Rectal smooth muscle tissue (tissue), 1 donor: ENCODE measurements around the gene GAK.
"Not testable (repeated sequence)": the region's sequence is repeated elsewhere in the genome, so short reads cannot be mapped to it uniquely, and the experiment has no call there.

ENCODE experiments used
- H3K27ac ChIP-seq: one replicate; pipeline ENCODE4 v1.7.0; 2013; ENCODE audit warnings: low read depth, low read length, inconsistent platforms
- H3K27me3 ChIP-seq: one replicate; pipeline ENCODE4 v1.7.0; 2013; ENCODE audit warnings: low read length; ENCODE audit not compliant: control insufficient read depth, insufficient read depth
- H3K36me3 ChIP-seq: one replicate; pipeline ENCODE4 v1.7.0; 2013; ENCODE audit warnings: low read length; ENCODE audit not compliant: control insufficient read depth, insufficient read depth
- H3K4me1 ChIP-seq: one replicate; pipeline ENCODE4 v1.7.0; 2013; ENCODE audit warnings: low read length; ENCODE audit not compliant: control insufficient read depth, insufficient read depth
- H3K4me3 ChIP-seq: one replicate; pipeline ENCODE4 v1.7.0; 2013; ENCODE audit warnings: low read length
- H3K9ac ChIP-seq: one replicate; pipeline ENCODE4 v1.7.0; 2013; ENCODE audit warnings: low read length

GAK gene

GRCh38 chr4:931960-932712 lies at the start of gene GAK, which contains the start of gene TMEM175:
GAK (minus strand) TSS chr4:932316; CDS start chr4:932187, 129 bp downstream.
TMEM175 (plus strand) TSS chr4:932460; CDS start chr4:947740, 15,280 bp downstream.
- peak within 1 kb of the TSS; percentile 99 for H3K4me3 ChIP-seq
- no peaks in the 10 kb centered on the region for H3K27me3 ChIP-seq
- H3K36me3 ChIP-seq, result no peaks in the 10 kb centered on the region
- peak within 1 kb of the TSS; percentile 72 for H3K9ac ChIP-seq
- peaks cover 8% of the 10 kb centered on the region for H3K4me1 ChIP-seq
- peak within 1 kb of the TSS; percentile 76 for H3K27ac ChIP-seq

DNA sequence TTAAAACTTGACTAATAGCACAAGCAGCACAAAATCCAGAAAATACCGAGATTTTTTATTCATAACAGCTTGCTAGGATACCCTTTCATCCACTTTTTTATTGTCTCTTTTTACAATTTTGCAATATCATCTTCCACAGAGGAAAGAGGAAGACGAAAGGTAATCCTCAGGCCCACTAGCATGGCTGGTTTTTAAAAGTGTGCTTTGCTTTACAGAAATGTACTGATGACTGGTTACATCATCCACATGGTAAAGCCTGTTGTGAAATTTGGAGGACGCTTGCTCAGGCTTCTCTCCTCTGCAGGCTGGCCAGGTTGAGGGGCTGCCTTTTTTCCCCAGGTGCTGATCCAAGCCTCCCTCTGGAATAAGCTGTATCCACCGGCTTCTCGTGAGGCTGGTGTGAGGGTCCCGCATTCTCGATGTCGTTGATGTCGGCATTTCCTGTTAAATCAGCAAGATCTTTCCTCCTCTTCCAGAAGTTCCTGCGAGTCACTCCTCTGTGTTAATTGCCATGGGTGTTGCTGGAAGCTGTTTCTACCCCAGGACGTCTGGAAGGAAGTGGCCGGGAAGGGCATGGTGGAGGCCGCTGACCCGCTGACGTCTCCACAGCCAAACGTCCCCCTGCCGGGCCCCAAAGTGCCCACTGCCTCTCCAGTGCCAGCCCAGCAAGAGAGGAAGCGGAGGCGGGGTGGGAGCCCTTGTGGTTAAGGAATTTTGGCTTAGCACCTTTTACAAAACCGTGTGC lies 47.0 kb upstream of the GAK start:
- H3K36me3 ChIP-seq, result no peaks in the 10 kb centered on the region
- no peaks in the 10 kb centered on the region for H3K27me3 ChIP-seq
- no peak overlapping the region for H3K27ac ChIP-seq
- no peak overlapping the region for H3K4me3 ChIP-seq
- H3K9ac ChIP-seq, result no peak overlapping the region
- no peaks in the 10 kb centered on the region for H3K4me1 ChIP-seq

- not testable (repeated sequence) for H3K36me3 ChIP-seq
Observed at GRCh38 chr4:976016-976415, 43.9 kb upstream of the GAK start.

DNA sequence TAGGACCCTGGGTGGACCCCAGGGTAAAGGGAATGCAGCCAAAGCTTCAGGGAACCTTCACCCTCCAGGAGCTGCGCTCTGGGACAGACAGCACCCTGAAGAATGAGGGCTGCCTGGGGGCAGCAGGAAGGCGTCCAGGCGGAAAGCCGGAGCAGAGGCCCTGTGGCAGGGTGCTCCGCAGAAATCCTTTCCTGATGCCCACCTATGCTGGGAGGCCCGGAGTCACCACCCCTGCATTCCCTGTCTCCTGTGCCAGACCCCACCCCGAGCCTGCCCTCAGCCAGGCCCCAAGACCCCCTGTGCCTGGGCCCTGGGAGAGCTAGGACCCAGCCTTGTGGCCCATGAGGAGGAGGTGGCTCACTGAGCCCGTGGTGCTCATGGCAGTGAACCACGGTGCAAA lies 42.6 kb upstream of the GAK start:
- Histone ChIP-seq H3K36me3 (no peaks in the 10 kb centered on the region), H3K27ac (no peak overlapping the region), H3K27me3 (no peaks in the 10 kb centered on the region), H3K9ac (no peak overlapping the region), H3K4me3 (no peak overlapping the region), H3K4me1 (peaks cover 11% of the 10 kb centered on the region)

More at GRCh38 chr4:976016-976415, 43.9 kb upstream of the GAK start:
- H3K9ac ChIP-seq, H3K27ac ChIP-seq, H3K4me3 ChIP-seq, H3K27me3 ChIP-seq: not testable (repeated sequence)
- H3K4me1 ChIP-seq, result peaks cover 11% of the 10 kb centered on the region

GRCh38 chr4:973431-974397 lies 41.6 kb upstream of the GAK start, which contains the start of gene DGKQ:
DGKQ (minus strand) TSS chr4:973569; CDS start chr4:973482, 87 bp downstream.
- Histone ChIP-seq H3K27ac (no peak within 1 kb of the TSS), H3K4me3 (peak within 1 kb of the TSS; percentile 72), H3K27me3 (no peaks in the 10 kb centered on the region), H3K36me3 (no peaks in the 10 kb centered on the region), H3K9ac (peak within 1 kb of the TSS; percentile 68), H3K4me1 (peaks cover 11% of the 10 kb centered on the region)

DNA sequence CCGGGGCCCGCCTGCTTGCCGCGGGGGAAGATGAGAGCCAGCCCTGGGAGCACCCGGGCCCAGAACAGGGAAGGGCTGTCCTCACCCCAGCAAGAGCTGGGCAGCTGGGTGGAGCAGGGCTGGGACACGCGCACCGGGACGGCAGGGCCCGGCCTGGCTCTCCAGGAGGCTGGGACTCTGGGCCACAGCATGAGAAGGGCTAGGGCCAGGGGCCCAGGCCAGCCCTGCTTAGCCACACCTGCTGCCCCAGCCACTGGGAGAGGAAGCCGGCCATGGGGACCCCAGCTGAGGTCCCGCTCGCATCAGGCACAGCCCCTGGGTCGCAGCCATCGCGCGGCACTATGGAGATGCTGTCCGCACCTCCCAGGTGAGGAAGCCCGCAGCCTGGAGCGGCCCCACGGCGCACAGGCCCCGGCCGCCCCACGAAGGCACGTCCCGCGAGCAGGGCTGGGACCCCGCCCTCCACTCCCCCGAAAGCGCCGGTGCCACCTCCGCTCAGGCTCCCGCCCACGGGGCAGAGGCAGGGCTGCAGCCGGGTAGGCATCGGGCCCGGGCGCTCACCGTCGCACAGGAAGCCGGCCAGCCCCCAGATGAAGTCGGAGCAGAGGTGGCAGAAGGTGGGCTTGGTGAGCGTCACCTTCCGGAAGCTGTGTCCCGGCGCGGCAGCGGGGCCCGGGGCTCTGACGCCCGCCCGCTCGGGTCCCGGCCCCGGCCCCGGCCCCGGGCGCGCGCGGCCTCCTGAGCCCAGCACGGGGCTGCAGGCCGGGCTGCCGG lies 40.7 kb upstream of the GAK start:
- H3K4me1 ChIP-seq, result peaks cover 11% of the 10 kb centered on the region
- H3K9ac ChIP-seq, result peak overlapping the region; percentile 68
- H3K27ac ChIP-seq, result no peak overlapping the region
- no peaks in the 10 kb centered on the region for H3K27me3 ChIP-seq
- H3K36me3 ChIP-seq, result no peaks in the 10 kb centered on the region
- H3K4me3 ChIP-seq, result peak overlapping the region; percentile 72

GRCh38 chr4:971666-972500 lies 39.8 kb upstream of the GAK start:
- peak overlapping the region; percentile 72 for H3K4me3 ChIP-seq
- peak overlapping the region; percentile 40 for H3K9ac ChIP-seq
- no peaks in the 10 kb centered on the region for H3K27me3 ChIP-seq
- no peaks in the 10 kb centered on the region for H3K36me3 ChIP-seq
- H3K27ac ChIP-seq, result no peak overlapping the region
- H3K4me1 ChIP-seq, result peaks cover 11% of the 10 kb centered on the region

DNA sequence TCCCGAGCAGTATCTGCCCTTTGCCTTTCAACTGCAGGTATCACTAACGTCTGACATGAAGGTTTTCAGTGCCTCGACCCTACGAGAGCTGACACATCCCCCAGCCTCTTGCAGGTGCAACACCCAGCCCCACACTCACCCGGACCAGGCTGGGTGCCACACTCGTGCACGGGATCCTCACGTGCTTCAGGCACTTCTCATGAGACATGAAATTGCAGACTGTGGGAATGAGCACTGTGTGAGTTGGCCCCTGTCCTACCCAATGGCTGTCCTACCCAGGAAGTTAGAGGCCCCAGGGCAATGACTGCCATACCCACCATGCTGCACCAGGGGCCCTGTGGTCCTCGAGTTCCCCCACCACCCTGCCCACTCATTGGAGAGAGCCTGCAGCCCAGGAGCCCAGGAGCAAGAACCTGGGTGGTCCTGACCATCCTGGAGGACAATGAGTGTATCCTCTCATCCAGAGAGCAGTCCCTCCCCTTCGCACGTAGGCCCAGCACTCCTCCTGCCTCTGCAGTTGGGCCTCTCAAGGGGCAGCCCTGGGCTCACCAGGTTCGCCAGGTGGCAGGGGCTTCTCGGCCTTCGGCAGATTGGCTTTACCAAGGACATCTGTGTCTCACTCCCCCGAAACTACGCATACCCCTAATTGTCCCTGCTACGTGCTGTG lies 38.9 kb upstream of the GAK start:
- Histone ChIP-seq H3K36me3 (no peaks in the 10 kb centered on the region), H3K27me3 (no peaks in the 10 kb centered on the region), H3K27ac (no peak overlapping the region), H3K4me1 (peaks cover 11% of the 10 kb centered on the region), H3K4me3 (peak overlapping the region; percentile 40), H3K9ac (no peak overlapping the region)

GRCh38 chr4:970046-970745 lies 38.1 kb upstream of the GAK start:
- Histone ChIP-seq H3K9ac (no peak overlapping the region), H3K27ac (no peak overlapping the region), H3K4me3 (no peak overlapping the region), H3K36me3 (no peaks in the 10 kb centered on the region), H3K27me3 (no peaks in the 10 kb centered on the region), H3K4me1 (peaks cover 11% of the 10 kb centered on the region)

DNA sequence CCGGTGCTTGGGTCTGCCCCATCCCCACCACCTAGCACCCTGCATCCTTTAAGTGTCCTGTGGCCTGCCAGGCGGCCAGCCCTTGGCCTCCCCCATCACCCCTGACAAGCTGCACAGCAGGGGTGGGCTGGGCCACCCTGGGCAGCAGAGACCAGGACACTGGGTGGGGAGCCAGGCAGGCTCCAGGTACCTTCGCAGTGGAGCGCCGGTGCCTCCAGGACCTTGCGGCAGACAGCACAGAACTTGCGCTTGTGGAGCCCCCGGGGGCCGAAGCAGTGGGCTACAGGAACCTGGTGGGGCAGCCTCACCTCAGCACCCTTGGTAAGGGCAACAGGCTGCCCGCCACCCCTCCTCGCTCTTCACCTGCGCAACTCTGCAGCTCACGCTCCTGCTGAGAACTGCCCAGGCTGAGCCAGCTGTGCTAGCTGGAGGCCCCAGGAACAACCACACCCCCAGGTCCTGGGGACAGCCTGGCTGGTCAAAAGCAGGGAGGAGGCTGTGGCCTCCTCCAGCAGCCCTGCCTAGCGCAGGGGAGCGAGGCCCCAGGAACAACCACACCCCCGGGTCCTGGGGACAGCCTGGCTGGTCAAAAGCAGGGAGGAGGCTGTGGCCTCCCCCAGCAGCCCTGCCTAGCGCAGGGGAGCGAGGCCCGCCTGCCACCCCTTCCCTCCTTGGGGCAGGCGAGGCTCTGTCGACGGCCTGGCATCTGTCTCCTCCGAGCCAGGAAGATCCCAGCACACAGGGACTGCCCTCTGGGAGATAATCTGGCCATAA lies 36.7 kb upstream of the GAK start:
- Histone ChIP-seq H3K27me3 (no peaks in the 10 kb centered on the region), H3K4me1 (peaks cover 11% of the 10 kb centered on the region), H3K27ac (no peak overlapping the region), H3K9ac (no peak overlapping the region), H3K4me3 (no peak overlapping the region), H3K36me3 (peaks cover 2% of the 10 kb centered on the region)
